Thymus (tissue), 11 donors: Measurements from ENCODE around the gene TBC1D5. TPM values are rescaled to one million over a fixed set of nuclear protein-coding genes. Genes with fewer than 3 reads are reported as not detected.
A peak's percentile ranks its signal among the peaks of the same experiment; 100 is the strongest.

ENCODE experiments used
- DNase-seq, 9 donors: peaks; one replicate each; pipeline ENCODE4 v3.0.0-alpha.2; 2013; ENCODE audit warnings: low spot score in 9 of 9, low read depth in 6 of 9, missing footprints in 1 of 9
- H3K27ac ChIP-seq, 2 donors: one replicate each; pipeline ENCODE4 v1.5.1; 2013; ENCODE audit warnings: control low read depth in 1 of 2, low read depth in 1 of 2, low read length in 1 of 2, mild to moderate bottlenecking in 1 of 2, moderate library complexity in 1 of 2
- H3K27me3 ChIP-seq, 2 donors: one replicate each; pipeline ENCODE4 v1.5.1; 2013; ENCODE audit warnings: low read length in 1 of 2; ENCODE audit not compliant: control insufficient read depth in 2 of 2, insufficient read depth in 1 of 2
- H3K36me3 ChIP-seq, 2 donors: one replicate each; pipeline ENCODE4 v1.5.1; 2013; ENCODE audit warnings: low read length in 1 of 2, mild to moderate bottlenecking in 1 of 2, moderate library complexity in 1 of 2; ENCODE audit not compliant: control insufficient read depth in 2 of 2, insufficient read depth in 2 of 2
- H3K4me1 ChIP-seq, 2 donors: one replicate each; pipeline ENCODE4 v1.5.1; 2013; ENCODE audit warnings: low read length in 2 of 2; ENCODE audit not compliant: control insufficient read depth in 2 of 2, insufficient read depth in 2 of 2
- H3K4me3 ChIP-seq, 2 donors: one replicate each; pipeline ENCODE4 v1.5.1; 2013; ENCODE audit warnings: low read length in 2 of 2, control low read depth in 1 of 2, mild to moderate bottlenecking in 1 of 2
- H3K9me3 ChIP-seq, 2 donors: one replicate each; pipeline ENCODE4 v1.5.1; 2013; ENCODE audit warnings: low read length in 1 of 2, mild to moderate bottlenecking in 1 of 2; ENCODE audit not compliant: control insufficient read depth in 2 of 2, insufficient read depth in 1 of 2
- WGBS: extraction: QIAGEN DNeasy Blood & Tissue Kit; methylation state at CpG from one replicate; pipeline ENCODE4 v1.1.7; 2013; 5-methylcytosine and 5-hydroxymethylcytosine counted together
- polyA plus RNA-seq: library from polyadenylated mRNA; stranded (reverse); fragments of 200-250 nt; gene quantifications from one replicate; pipeline ENCODE4 v1.2.3, GENCODE V29; 2013
- total RNA-seq: library from RNA; stranded (reverse); fragments of 120-200 nt; gene quantifications from one replicate; pipeline ENCODE4 v1.2.4, GENCODE V29; 2013
- donor health status: healthy.

TBC1D5 gene
- total and polyA plus RNA-seq, 2 donors: 8.9 to 37.3 TPM

- no peaks in the 10 kb centered on the region for H3K36me3 ChIP-seq
- 90% methylated on average over 1 of the region's 1 CpG for WGBS
- H3K4me1 ChIP-seq: no peaks in the 10 kb centered on the region
- no peak for DNase-seq
- H3K27ac ChIP-seq: no peak overlapping the region
- H3K27me3 ChIP-seq: no peaks in the 10 kb centered on the region
- no peak overlapping the region for H3K4me3 ChIP-seq
- H3K9me3 ChIP-seq: no peaks in the 10 kb centered on the region
Measured at GRCh38 chr3:17243621-17244020, 498.8 kb downstream of the TBC1D5 start.

GRCh38 chr3:17239417-17239816, 503.0 kb downstream of the TBC1D5 start:
- no peak for DNase-seq
- H3K9me3 ChIP-seq: no peaks in the 10 kb centered on the region
- H3K27me3 ChIP-seq: no peaks in the 10 kb centered on the region
- no peak overlapping the region for H3K4me3 ChIP-seq
- H3K4me1 ChIP-seq: no peaks in the 10 kb centered on the region
- no peaks in the 10 kb centered on the region for H3K36me3 ChIP-seq
- H3K27ac ChIP-seq: no peak overlapping the region

- H3K9me3 ChIP-seq: no peaks in the 10 kb centered on the region
- no peak overlapping the region for H3K27ac ChIP-seq
- no peaks in the 10 kb centered on the region for H3K36me3 ChIP-seq
- no peak for DNase-seq
- no peak overlapping the region for H3K4me3 ChIP-seq
- H3K4me1 ChIP-seq: no peaks in the 10 kb centered on the region
- no peaks in the 10 kb centered on the region for H3K27me3 ChIP-seq
Measured at GRCh38 chr3:17238023-17238422, 504.4 kb downstream of the TBC1D5 start.

- H3K4me1 ChIP-seq: no peaks in the 10 kb centered on the region
- no peak for DNase-seq
- H3K36me3 ChIP-seq: no peaks in the 10 kb centered on the region
- H3K9me3 ChIP-seq: no peaks in the 10 kb centered on the region
- H3K27ac ChIP-seq: no peak overlapping the region
- no peaks in the 10 kb centered on the region for H3K27me3 ChIP-seq
- H3K4me3 ChIP-seq: no peak overlapping the region
Measured at GRCh38 chr3:17235310-17235709, 507.1 kb downstream of the TBC1D5 start.

- DNase-seq: peak in 2 of 9 donors; percentile 8 to 21
- Histone ChIP-seq H3K36me3 (no peaks in the 10 kb centered on the region), H3K4me3 (no peak overlapping the region), H3K27ac (no peak overlapping the region), H3K27me3 (no peaks in the 10 kb centered on the region), H3K4me1 (no peaks in the 10 kb centered on the region), H3K9me3 (no peaks in the 10 kb centered on the region)
Measured at GRCh38 chr3:17234382-17234781, 508.0 kb downstream of the TBC1D5 start.

- no peaks in the 10 kb centered on the region for H3K36me3 ChIP-seq
- no peaks in the 10 kb centered on the region for H3K9me3 ChIP-seq
- WGBS: 63% methylated on average over 3 of the region's 3 CpGs
- H3K4me1 ChIP-seq: no peaks in the 10 kb centered on the region
- no peaks in the 10 kb centered on the region for H3K27me3 ChIP-seq
- H3K27ac ChIP-seq: no peak overlapping the region
- peak; percentile 14 to 79 (median 51) for DNase-seq
- no peak overlapping the region for H3K4me3 ChIP-seq
Measured at GRCh38 chr3:17233398-17233800, 509.0 kb downstream of the TBC1D5 start.

GRCh38 chr3:17232442-17232841, 510.0 kb downstream of the TBC1D5 start:
- no peaks in the 10 kb centered on the region for H3K36me3 ChIP-seq
- no peaks in the 10 kb centered on the region for H3K9me3 ChIP-seq
- no peaks in the 10 kb centered on the region for H3K27me3 ChIP-seq
- H3K4me3 ChIP-seq: no peak overlapping the region
- no peak overlapping the region for H3K27ac ChIP-seq
- no peaks in the 10 kb centered on the region for H3K4me1 ChIP-seq
- DNase-seq: no peak

GRCh38 chr3:17231537-17232261, 510.7 kb downstream of the TBC1D5 start:
- Histone ChIP-seq H3K4me1 (no peaks in the 10 kb centered on the region), H3K4me3 (no peak overlapping the region), H3K27ac (no peak overlapping the region), H3K27me3 (no peaks in the 10 kb centered on the region), H3K9me3 (no peaks in the 10 kb centered on the region), H3K36me3 (no peaks in the 10 kb centered on the region)
- 94% methylated on average over 3 of the region's 3 CpGs for WGBS
- no peak for DNase-seq

- Histone ChIP-seq H3K4me1 (no peaks in the 10 kb centered on the region), H3K4me3 (no peak overlapping the region), H3K9me3 (no peaks in the 10 kb centered on the region), H3K27me3 (no peaks in the 10 kb centered on the region), H3K36me3 (no peaks in the 10 kb centered on the region), H3K27ac (no peak overlapping the region)
- DNase-seq: no peak
- 95% methylated on average over 2 of the region's 2 CpGs for WGBS
Measured at GRCh38 chr3:17227472-17227871, 515.0 kb downstream of the TBC1D5 start.

- Histone ChIP-seq H3K27ac (no peak overlapping the region), H3K27me3 (no peaks in the 10 kb centered on the region), H3K4me3 (no peak overlapping the region), H3K4me1 (no peaks in the 10 kb centered on the region), H3K9me3 (no peaks in the 10 kb centered on the region), H3K36me3 (no peaks in the 10 kb centered on the region)
- 93% methylated on average over 1 of the region's 1 CpG for WGBS
- DNase-seq: no peak
Measured at GRCh38 chr3:17221529-17221928, 520.9 kb downstream of the TBC1D5 start.
